Measurements from ENCODE around the gene MAD2L2.

- TF ChIP-seq, protein P1, sequence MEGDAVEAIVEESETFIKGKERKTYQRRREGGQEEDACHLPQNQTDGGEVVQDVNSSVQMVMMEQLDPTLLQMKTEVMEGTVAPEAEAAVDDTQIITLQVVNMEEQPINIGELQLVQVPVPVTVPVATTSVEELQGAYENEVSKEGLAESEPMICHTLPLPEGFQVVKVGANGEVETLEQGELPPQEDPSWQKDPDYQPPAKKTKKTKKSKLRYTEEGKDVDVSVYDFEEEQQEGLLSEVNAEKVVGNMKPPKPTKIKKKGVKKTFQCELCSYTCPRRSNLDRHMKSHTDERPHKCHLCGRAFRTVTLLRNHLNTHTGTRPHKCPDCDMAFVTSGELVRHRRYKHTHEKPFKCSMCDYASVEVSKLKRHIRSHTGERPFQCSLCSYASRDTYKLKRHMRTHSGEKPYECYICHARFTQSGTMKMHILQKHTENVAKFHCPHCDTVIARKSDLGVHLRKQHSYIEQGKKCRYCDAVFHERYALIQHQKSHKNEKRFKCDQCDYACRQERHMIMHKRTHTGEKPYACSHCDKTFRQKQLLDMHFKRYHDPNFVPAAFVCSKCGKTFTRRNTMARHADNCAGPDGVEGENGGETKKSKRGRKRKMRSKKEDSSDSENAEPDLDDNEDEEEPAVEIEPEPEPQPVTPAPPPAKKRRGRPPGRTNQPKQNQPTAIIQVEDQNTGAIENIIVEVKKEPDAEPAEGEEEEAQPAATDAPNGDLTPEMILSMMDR (conservative IDR thresholded peaks at IDR 0.05 in 1 of 2, IDR thresholded peaks at IDR 0.05 in 1 of 2; ENCODE audit: extremely low read depth in 1 of 2, insufficient read depth in 1 of 2, low read depth in 1 of 2, low read length in 2 of 2) = no peak
- TF ChIP-seq EZH2 (IDR thresholded peaks at IDR 0.05; ENCODE audit: borderline replicate concordance, low read length) = no peak
These were observed 30.5 kb downstream of the MAD2L2 start for GRCh38 chr1:11650331-11650991.

All from mammary epithelial cell (primary cell).